OCI-LY3 (cell line): ENCODE measurements around the gene ARHGAP10.

Experiments
- CTCF ChIP-seq: fragments of 200-600, 300-600 bp; sonication (generic); IDR thresholded peaks from 2 replicates; pipeline ENCODE4 v1.5.1; 2014; ENCODE audit warnings: antibody characterized with exemption, low read length, low read depth
- EZH2phosphoT487 ChIP-seq: fragments of 200-600 bp; shearing (Covaris generic); IDR thresholded peaks from 2 replicates; pipeline ENCODE4 v1.6.1; 2018; ENCODE audit warnings: antibody characterized with exemption, mixed run types, low read depth

- no peak for TF ChIP-seq CTCF
- no peak for TF ChIP-seq EZH2phosphoT487
These were observed 294.1 kb downstream of the ARHGAP10 start for GRCh38 chr4:148025981-148026380.
